MCF 10A (cell line): ENCODE measurements around the gene SIGLEC15. TPM values are rescaled to one million over a fixed set of nuclear protein-coding genes. Genes with fewer than 3 reads are reported as not detected.
"Not testable (repeated sequence)": the region's sequence is repeated elsewhere in the genome, so short reads cannot be mapped to it uniquely, and the experiment has no call there.

ENCODE experiments used
- BruUV-seq: library from RNA; stranded (reverse); fragments of 400-500 nt; replicated peaks from 2 replicates; lab custom pipeline; 2021; lab: Mats Ljungman, UMichigan
- CTCF ChIA-PET: fragments of 300-600 bp; sonication (Branson Sonifier 250); formaldehyde crosslinking; extraction: SDS; loops from one replicate; lab custom pipeline; 2021; ENCODE audit warnings: antibody characterized with exemption, inconsistent platforms; lab: Yijun Ruan, JAX
- POLR2A ChIA-PET: fragments of 300-600, 350-650 bp; sonication (Branson Sonifier 250); formaldehyde crosslinking; extraction: SDS; loops from one replicate; lab custom pipeline; 2020; ENCODE audit warnings: antibody characterized with exemption, inconsistent platforms; lab: Yijun Ruan, JAX
- DNase-seq: peaks from one replicate; pipeline ENCODE4 v3.0.0-alpha.2; 2018; ENCODE audit not compliant: unreplicated experiment
- H3K27ac Mint-ChIP-seq: one replicate; pipeline ENCODE4 v1.8.0; 2022; ENCODE audit warnings: mild to moderate bottlenecking, low read depth, mixed read lengths; ENCODE audit not compliant: unreplicated experiment
- H3K27me3 Mint-ChIP-seq: one replicate; pipeline ENCODE4 v1.8.0; 2022; ENCODE audit warnings: mixed read lengths; ENCODE audit not compliant: insufficient read depth, unreplicated experiment
- H3K36me3 Mint-ChIP-seq: one replicate; pipeline ENCODE4 v1.8.0; 2022; ENCODE audit warnings: mild to moderate bottlenecking, moderate library complexity, mixed read lengths; ENCODE audit not compliant: insufficient read depth, unreplicated experiment
- H3K4me1 Mint-ChIP-seq: one replicate; pipeline ENCODE4 v1.8.0; 2022; ENCODE audit warnings: mixed read lengths; ENCODE audit not compliant: insufficient read depth, unreplicated experiment
- H3K4me3 Mint-ChIP-seq: one replicate; pipeline ENCODE4 v1.8.0; 2022; ENCODE audit warnings: mild to moderate bottlenecking, moderate library complexity, mixed read lengths; ENCODE audit not compliant: unreplicated experiment
- H3K9me3 Mint-ChIP-seq: one replicate; pipeline ENCODE4 v1.8.0; 2022; ENCODE audit warnings: mixed read lengths; ENCODE audit not compliant: unreplicated experiment
- intact Hi-C: fragments of 100-400 bp; cut with micrococcal nuclease; formaldehyde crosslinking; loops from 2 replicates; pipeline ENCODE4 v1.14.1; 2022
- total RNA-seq: library from RNA; stranded (reverse); gene quantifications from 2 replicates; pipeline ENCODE4 v1.2.3, GENCODE V29; 2022
- TF ChIP-seq, protein P1 (sequence below): fragments of 200-600 bp; IDR thresholded peaks from one replicate; pipeline ENCODE4 v1.8.0; 2022; ENCODE audit warnings: antibody characterized with exemption, mild to moderate bottlenecking; ENCODE audit not compliant: unreplicated experiment

The SIGLEC15 gene
- total RNA-seq, 1 experiment from 2014 or later: not detected

DNA sequence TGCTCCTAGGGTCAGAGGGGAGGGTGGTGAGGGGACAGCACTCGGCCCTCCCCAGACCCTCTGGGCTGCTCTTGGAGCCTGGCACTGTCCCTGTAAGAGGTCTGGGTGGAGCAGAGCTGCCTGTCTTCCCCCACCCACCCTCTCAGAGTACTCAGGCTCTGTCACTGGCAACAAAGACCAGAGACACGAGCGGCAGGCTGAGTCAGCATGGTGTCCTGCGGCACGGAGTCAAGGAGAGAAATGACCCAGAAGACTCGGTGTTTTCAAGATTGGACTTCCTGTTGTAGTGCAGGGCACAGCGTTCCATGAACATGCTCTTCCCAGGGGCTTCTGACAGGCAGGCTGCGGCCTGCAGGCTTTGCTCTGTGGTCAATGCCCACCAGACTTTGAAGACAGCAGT is 19.9 kb downstream of the SIGLEC15 start:
- H3K27me3 Mint-ChIP-seq: no peaks in the 10 kb centered on the region
- no peak overlapping the region for H3K4me3 Mint-ChIP-seq
- no peak overlapping the region for H3K27ac Mint-ChIP-seq
- no peaks in the 10 kb centered on the region for H3K9me3 Mint-ChIP-seq
- ChIA-PET POLR2A (interaction anchor here (0.6 to 1.0 kb wide), 2 partner anchors 21 to 78 kb away, joined by 3 read pairs; no protein-coding TSS in a partner anchor), CTCF (interaction anchor here (0.8 to 1.4 kb wide), 2 partner anchors 9 to 123 kb away, joined by 3 to 4 read pairs; no protein-coding TSS in a partner anchor)
- intact Hi-C loops: no loop called here
- BruUV-seq: no TSS peak
- DNase-seq: no peak
- peaks cover 18% of the 10 kb centered on the region for H3K36me3 Mint-ChIP-seq
- TF ChIP-seq, protein P1, sequence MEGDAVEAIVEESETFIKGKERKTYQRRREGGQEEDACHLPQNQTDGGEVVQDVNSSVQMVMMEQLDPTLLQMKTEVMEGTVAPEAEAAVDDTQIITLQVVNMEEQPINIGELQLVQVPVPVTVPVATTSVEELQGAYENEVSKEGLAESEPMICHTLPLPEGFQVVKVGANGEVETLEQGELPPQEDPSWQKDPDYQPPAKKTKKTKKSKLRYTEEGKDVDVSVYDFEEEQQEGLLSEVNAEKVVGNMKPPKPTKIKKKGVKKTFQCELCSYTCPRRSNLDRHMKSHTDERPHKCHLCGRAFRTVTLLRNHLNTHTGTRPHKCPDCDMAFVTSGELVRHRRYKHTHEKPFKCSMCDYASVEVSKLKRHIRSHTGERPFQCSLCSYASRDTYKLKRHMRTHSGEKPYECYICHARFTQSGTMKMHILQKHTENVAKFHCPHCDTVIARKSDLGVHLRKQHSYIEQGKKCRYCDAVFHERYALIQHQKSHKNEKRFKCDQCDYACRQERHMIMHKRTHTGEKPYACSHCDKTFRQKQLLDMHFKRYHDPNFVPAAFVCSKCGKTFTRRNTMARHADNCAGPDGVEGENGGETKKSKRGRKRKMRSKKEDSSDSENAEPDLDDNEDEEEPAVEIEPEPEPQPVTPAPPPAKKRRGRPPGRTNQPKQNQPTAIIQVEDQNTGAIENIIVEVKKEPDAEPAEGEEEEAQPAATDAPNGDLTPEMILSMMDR: no peak
- H3K4me1 Mint-ChIP-seq: no peaks in the 10 kb centered on the region

DNA sequence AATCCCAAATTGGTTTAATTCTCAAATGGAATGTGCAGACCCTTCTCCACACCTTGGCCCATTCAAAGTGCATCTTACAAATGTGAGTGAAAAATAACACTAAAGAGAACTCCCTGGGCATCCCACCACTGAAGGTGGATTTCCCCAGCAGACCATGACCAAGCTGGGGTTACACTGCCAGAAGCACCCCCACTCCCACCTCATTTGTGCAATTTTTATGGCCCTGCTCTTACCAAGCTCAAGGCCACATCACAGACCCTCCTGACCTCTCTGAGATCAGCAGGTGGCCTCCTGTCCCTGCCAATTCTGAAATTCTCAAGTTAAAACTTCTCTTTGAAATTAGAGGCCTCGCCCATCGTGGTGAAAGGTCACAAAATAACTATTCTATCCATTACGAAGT is 21.6 kb downstream of the SIGLEC15 start:
- no peak overlapping the region for H3K4me3 Mint-ChIP-seq
- H3K4me1 Mint-ChIP-seq: no peaks in the 10 kb centered on the region
- ChIA-PET POLR2A (no interaction called here), CTCF (no interaction called here)
- intact Hi-C loops: no loop called here
- BruUV-seq: no TSS peak
- no peaks in the 10 kb centered on the region for H3K27me3 Mint-ChIP-seq
- TF ChIP-seq, protein P1: no peak
- peaks cover 33% of the 10 kb centered on the region for H3K36me3 Mint-ChIP-seq
- H3K9me3 Mint-ChIP-seq: no peaks in the 10 kb centered on the region
- DNase-seq: no peak
- no peak overlapping the region for H3K27ac Mint-ChIP-seq

GRCh38 chr18:45848643-45849042 is 23.2 kb downstream of the SIGLEC15 start:
- BruUV-seq, intact Hi-C loops, H3K4me1 Mint-ChIP-seq: not testable (repeated sequence)

GRCh38 chr18:45849529-45849928 is 24.1 kb downstream of the SIGLEC15 start:
- Mint-ChIP-seq H3K4me1 (no peaks in the 10 kb centered on the region), H3K4me3 (no peak overlapping the region), H3K36me3 (peaks cover 36% of the 10 kb centered on the region), H3K9me3 (no peaks in the 10 kb centered on the region), H3K27ac (no peak overlapping the region), H3K27me3 (no peaks in the 10 kb centered on the region)
- no TSS peak for BruUV-seq
- TF ChIP-seq, protein P1: no peak
- intact Hi-C loops: no loop called here
- ChIA-PET CTCF (interaction anchor here (0.7 to 2.1 kb wide), 7 partner anchors 10 to 229 kb away, joined by 3 to 6 read pairs (median 4); no protein-coding TSS in a partner anchor), POLR2A (no interaction called here)
- DNase-seq: no peak

More at GRCh38 chr18:45848643-45849042, 23.2 kb downstream of the SIGLEC15 start:
- H3K27ac Mint-ChIP-seq, H3K27me3 Mint-ChIP-seq, H3K9me3 Mint-ChIP-seq, POLR2A ChIA-PET, H3K4me3 Mint-ChIP-seq, DNase-seq: not testable (repeated sequence)
- CTCF ChIA-PET: interaction anchor here (0.6 to 1.7 kb wide), 8 partner anchors 9 to 228 kb away, joined by 3 to 5 read pairs (median 4); no protein-coding TSS in a partner anchor
- H3K36me3 Mint-ChIP-seq: peaks cover 36% of the 10 kb centered on the region
